Ishikawa (cell line): ENCODE measurements around the gene ALG1.

Experiments
- CEBPB ChIP-seq: IDR thresholded peaks from 2 replicates; pipeline ENCODE4 v1.6.1; 2012
- CREB1 ChIP-seq: IDR thresholded peaks from 2 replicates; pipeline ENCODE4 v1.6.1; 2012; ENCODE audit warnings: low read depth
- EGR1 ChIP-seq: IDR thresholded peaks from 2 replicates; pipeline ENCODE4 v1.6.1; 2012
- EP300 ChIP-seq: IDR thresholded peaks from 2 replicates; pipeline ENCODE4 v1.6.1; 2012; ENCODE audit warnings: borderline replicate concordance
- FOXM1 ChIP-seq: IDR thresholded peaks from 2 replicates; pipeline ENCODE4 v1.6.1; 2012; ENCODE audit warnings: low read depth, borderline replicate concordance
- MAX ChIP-seq: IDR thresholded peaks from 2 replicates; pipeline ENCODE4 v1.6.1; 2012
- NFIC ChIP-seq: IDR thresholded peaks from 2 replicates; pipeline ENCODE4 v1.6.1; 2012
- RAD21 ChIP-seq: IDR thresholded peaks from 2 replicates; pipeline ENCODE4 v1.6.1; 2012; ENCODE audit warnings: low read depth
- REST ChIP-seq: IDR thresholded peaks from 2 replicates; pipeline ENCODE4 v1.6.1; 2012; ENCODE audit warnings: low read depth, mild to moderate bottlenecking
- TAF1 ChIP-seq: IDR thresholded peaks from 2 replicates; pipeline ENCODE4 v1.6.1; 2012; ENCODE audit warnings: low read depth, mild to moderate bottlenecking
- TCF12 ChIP-seq: IDR thresholded peaks from 2 replicates; pipeline ENCODE4 v1.6.1; 2012; ENCODE audit warnings: low read depth
- TEAD4 ChIP-seq: IDR thresholded peaks from 2 replicates; pipeline ENCODE4 v1.6.1; 2012
- YY1 ChIP-seq: IDR thresholded peaks from 2 replicates; pipeline ENCODE4 v1.6.1; 2012; ENCODE audit warnings: low read depth
- ZBTB7A ChIP-seq: IDR thresholded peaks from 2 replicates; pipeline ENCODE4 v1.6.1; 2012; ENCODE audit warnings: low read depth
- TF ChIP-seq, protein P1 (sequence below): IDR thresholded peaks from 2 replicates; pipeline ENCODE4 v1.6.1; 2012

The ALG1 gene

GRCh38 chr16:5056352-5056751 lies 15.3 kb upstream of the ALG1 start:
- TF ChIP-seq RAD21, result peak; percentile 77
- TF ChIP-seq MAX, result no peak
- TF ChIP-seq EGR1, result no peak
- no peak for TF ChIP-seq TCF12
- no peak for TF ChIP-seq CEBPB

DNA sequence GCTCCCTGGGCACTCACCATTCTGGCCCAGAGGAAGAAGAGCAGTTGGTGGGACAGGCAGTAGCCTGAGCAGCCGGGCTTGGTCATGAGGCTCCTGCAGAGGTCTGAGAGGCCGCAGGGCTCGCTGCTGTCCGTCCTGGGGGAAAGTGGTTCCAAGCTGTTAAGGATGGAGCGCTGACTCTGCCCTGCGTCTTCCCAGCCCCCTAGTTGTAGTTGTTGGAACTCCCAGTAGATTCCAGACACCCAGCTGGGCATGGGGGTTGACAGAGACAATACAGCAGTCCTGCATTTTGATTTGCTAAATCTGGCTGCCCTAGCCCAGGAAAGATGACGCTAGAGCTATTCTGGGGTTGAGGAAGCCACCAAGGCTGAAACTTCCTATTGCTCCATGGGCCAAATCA lies 13.2 kb upstream of the ALG1 start:
- no peak for TF ChIP-seq YY1
- no peak for TF ChIP-seq MAX
- no peak for TF ChIP-seq TEAD4
- no peak for TF ChIP-seq REST
- no peak for TF ChIP-seq TAF1
- TF ChIP-seq CREB1, result no peak
- no peak for TF ChIP-seq EGR1
- TF ChIP-seq NFIC, result no peak

- TF ChIP-seq RAD21 (no peak), EGR1 (no peak), TCF12 (no peak), YY1 (no peak), NFIC (no peak), EP300 (no peak), CREB1 (no peak), TAF1 (no peak), TEAD4 (no peak), CEBPB (no peak), ZBTB7A (no peak), REST (no peak), MAX (no peak), FOXM1 (no peak)
- TF ChIP-seq, protein P1, sequence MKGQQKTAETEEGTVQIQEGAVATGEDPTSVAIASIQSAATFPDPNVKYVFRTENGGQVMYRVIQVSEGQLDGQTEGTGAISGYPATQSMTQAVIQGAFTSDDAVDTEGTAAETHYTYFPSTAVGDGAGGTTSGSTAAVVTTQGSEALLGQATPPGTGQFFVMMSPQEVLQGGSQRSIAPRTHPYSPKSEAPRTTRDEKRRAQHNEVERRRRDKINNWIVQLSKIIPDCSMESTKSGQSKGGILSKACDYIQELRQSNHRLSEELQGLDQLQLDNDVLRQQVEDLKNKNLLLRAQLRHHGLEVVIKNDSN, result no peak
These were observed 12.1 kb upstream of the ALG1 start for GRCh38 chr16:5059386-5060072.

- TF ChIP-seq TAF1 (no peak), RAD21 (no peak), TCF12 (no peak), MAX (no peak), ZBTB7A (no peak), REST (no peak), YY1 (no peak), EP300 (no peak), NFIC (no peak), CREB1 (no peak), CEBPB (no peak), FOXM1 (no peak), EGR1 (no peak), TEAD4 (no peak)
- TF ChIP-seq, protein P1, result no peak
These were observed 11.5 kb upstream of the ALG1 start for GRCh38 chr16:5060073-5060641.
